ENCODE measurements around the gene CNGA3.
"Not testable (repeated sequence)": the region's sequence is repeated elsewhere in the genome, so short reads cannot be mapped to it uniquely, and the experiment has no call there.

Gene CNGA3

DNA sequence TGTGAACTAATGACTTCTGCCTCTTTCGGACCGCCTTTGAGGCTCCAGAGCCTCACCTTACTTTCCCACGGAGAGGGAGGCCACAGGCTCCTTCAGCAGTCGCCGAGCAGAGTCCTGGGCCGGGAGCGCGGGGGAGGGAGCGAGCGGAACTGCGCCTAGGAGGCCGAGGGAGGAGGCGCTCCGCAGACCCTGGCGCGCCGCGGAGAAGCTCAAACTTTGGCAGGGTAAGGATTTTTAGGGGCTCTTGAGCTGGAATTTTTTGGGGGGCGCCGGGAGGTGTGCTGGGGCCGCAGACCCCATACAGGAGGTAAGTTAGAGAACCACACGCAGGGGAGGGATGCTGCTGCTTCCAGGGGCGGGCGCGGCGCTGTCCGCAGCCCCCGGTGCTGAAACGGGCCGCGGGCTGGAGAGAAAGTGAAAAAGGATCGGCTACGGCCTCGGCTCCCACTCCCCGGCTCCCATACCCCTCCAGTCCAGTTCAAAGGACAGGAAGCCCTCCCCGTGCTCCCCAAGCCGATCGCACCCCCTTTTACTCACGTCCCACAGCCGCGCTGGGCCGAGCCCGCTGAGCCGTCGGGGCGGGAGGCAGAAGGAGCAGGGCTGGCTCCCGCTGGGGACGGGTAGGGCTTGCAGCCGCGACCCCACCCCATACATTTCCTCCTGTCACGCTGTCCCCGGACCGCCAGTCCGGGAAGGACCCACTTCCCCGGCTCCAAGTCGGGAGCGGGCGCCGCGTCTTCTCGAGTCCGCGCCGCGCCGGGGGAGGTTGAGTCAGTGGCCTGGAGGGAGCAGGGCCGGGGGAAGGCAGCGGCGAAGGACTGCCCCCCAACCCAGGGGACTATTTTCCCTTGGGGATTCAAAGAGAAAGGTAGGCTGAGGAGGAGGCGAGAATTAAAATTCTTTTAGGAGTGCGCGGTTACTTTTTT lies at the start of gene CNGA3:
CNGA3 (plus strand) TSS at position 146 of the 926 bp plus-strand sequence. CDS start 23,520 bp downstream, outside the sequence.
- Histone ChIP-seq H3K36me3 (ENCODE audit: control insufficient read depth, insufficient read depth, low read length) (no peaks in the 10 kb centered on the region), H3K4me1 (ENCODE audit: control insufficient read depth, insufficient read depth, low read length) (peaks cover 18% of the 10 kb centered on the region), H3K9ac (ENCODE audit: low read length) (no peak within 1 kb of the TSS), H3K9me3 (ENCODE audit: control insufficient read depth, insufficient read depth, low read depth, low read length) (peaks cover 5% of the 10 kb centered on the region; the same call in 1 of the 2 replicates), H3K4me3 (ENCODE audit: low read depth, low read length) (peak within 1 kb of the TSS; percentile 49), H3K27ac (ENCODE audit: low read depth, low read length) (no peak within 1 kb of the TSS), H3K27me3 (ENCODE audit: control insufficient read depth, insufficient read depth, low read length) (peaks cover 92% of the 10 kb centered on the region)

DNA sequence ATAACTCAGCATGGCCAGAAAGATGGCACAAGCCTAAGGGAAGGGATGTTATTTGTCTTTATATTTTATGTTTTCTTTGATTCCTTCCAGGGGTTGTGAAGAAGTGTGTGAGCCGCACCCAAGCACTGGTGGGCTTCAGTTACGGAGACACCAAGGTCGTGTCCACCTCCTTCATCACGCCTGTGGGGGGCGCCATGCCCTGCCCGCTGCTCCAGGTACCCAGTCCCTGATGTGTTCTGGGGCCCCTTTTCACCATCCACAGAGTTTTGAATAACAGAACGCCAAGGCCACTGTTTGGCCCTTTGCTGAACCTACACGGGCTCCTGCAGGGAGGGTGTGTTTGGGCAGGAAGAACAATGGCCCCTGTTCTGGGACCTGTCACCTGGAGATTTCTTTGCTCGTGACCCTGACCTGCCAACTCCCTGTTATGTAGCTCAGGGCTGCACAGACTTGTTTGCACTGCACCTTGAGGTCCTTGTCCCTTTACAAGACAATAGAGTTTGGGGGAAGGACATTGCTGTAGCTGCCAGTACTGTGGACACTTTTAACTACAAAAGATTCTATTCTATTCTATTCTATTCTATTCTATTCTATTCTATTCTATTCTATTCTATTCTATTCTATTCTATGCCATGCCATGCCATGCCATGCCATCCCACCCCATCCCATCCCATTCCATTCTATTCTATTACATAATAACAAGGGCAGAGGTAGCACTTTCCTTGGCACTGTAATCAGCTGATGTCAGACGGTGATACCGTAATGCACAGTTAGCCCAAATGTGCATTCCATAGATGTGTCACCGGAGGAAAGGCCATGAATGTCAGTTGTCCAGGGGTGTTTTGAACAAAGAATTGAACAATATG lies 48.2 kb upstream of the CNGA3 start:
- Histone ChIP-seq H3K4me3 (ENCODE audit: low read depth, low read length) (no peak overlapping the region), H3K9ac (ENCODE audit: low read length) (no peak overlapping the region), H3K36me3 (ENCODE audit: control insufficient read depth, insufficient read depth, low read length) (no peaks in the 10 kb centered on the region), H3K27ac (ENCODE audit: low read depth, low read length) (no peak overlapping the region), H3K4me1 (ENCODE audit: control insufficient read depth, insufficient read depth, low read length) (peaks cover 7% of the 10 kb centered on the region; the same call in 1 of the 2 replicates), H3K27me3 (ENCODE audit: control insufficient read depth, insufficient read depth, low read length) (no peaks in the 10 kb centered on the region), H3K9me3 (ENCODE audit: control insufficient read depth, insufficient read depth, low read depth, low read length) (no peaks in the 10 kb centered on the region)

DNA sequence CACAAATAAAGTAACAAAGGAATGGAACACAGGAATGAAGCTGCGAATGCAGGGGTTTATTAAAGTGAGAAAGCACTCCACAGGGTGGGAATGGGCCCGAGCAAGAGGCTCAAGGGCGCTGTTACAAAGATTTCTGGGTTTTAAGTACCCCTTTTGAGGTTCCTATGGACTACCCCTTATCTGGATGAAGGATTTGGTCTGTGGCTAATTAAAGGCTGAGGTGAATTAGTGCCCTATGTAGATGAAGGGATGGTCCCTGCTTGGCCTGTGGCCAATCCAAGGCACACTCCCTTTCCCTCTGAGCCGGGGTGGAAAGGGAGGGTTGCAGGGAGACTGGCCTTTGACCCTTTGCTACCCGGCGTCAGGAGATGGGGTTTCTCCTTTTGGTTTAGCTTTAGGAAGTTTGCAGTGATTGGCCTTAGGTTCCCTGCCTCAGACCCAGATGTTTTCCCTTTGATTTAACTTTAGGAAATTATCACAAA lies 47.5 kb upstream of the CNGA3 start:
- Histone ChIP-seq H3K4me1 (ENCODE audit: control insufficient read depth, insufficient read depth, low read length) (peaks cover 7% of the 10 kb centered on the region; the same call in 1 of the 2 replicates), H3K27ac (ENCODE audit: low read depth, low read length) (no peak overlapping the region), H3K4me3 (ENCODE audit: low read depth, low read length) (no peak overlapping the region), H3K27me3 (ENCODE audit: control insufficient read depth, insufficient read depth, low read length) (no peaks in the 10 kb centered on the region), H3K9me3 (ENCODE audit: control insufficient read depth, insufficient read depth, low read depth, low read length) (no peaks in the 10 kb centered on the region), H3K36me3 (ENCODE audit: control insufficient read depth, insufficient read depth, low read length) (no peaks in the 10 kb centered on the region), H3K9ac (ENCODE audit: low read length) (no peak overlapping the region)

DNA sequence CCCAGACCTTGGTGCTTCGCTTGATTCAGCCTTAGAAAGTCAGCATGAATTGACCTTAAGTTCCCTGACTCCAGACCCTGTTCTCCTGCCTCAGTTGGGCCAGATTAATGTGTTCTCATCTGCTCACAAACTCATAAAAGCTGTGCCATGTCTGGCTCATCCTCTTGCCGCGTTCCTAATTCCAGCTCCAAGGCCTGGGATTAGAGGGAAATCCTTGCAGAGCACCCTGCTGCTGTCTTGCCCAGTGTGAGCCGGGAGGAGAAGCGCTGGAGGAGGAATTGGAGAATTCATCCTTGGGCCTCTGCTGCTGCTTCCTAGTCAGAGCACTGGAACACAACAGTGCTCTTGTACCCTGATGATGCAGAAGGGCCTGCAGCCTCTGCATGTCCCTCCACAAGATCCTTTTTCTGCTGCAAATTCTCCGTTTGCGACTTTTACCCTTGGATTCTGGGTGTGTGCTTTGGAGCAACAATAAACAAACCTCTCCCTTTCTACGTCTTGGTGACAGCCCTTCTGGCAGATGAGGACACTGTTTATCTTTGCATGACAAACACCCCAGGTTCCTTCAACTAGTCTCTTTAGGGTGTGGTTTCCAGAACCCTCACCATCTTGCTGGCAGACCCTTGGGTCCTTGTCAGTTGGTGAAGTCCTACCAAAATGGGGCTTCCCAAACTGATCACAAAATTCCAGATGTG lies 46.9 kb upstream of the CNGA3 start:
- no peaks in the 10 kb centered on the region for H3K27me3 ChIP-seq (ENCODE audit: control insufficient read depth, insufficient read depth, low read length)
- H3K4me1 ChIP-seq (ENCODE audit: control insufficient read depth, insufficient read depth, low read length) = peaks cover 7% of the 10 kb centered on the region; the same call in 1 of the 2 replicates
- H3K36me3 ChIP-seq (ENCODE audit: control insufficient read depth, insufficient read depth, low read length) = no peaks in the 10 kb centered on the region
- H3K9me3 ChIP-seq (ENCODE audit: control insufficient read depth, insufficient read depth, low read depth, low read length) = no peaks in the 10 kb centered on the region
- H3K9ac ChIP-seq (ENCODE audit: low read length) = no peak overlapping the region
- no peak overlapping the region for H3K27ac ChIP-seq (ENCODE audit: low read depth, low read length)
- H3K4me3 ChIP-seq (ENCODE audit: low read depth, low read length) = no peak overlapping the region

DNA sequence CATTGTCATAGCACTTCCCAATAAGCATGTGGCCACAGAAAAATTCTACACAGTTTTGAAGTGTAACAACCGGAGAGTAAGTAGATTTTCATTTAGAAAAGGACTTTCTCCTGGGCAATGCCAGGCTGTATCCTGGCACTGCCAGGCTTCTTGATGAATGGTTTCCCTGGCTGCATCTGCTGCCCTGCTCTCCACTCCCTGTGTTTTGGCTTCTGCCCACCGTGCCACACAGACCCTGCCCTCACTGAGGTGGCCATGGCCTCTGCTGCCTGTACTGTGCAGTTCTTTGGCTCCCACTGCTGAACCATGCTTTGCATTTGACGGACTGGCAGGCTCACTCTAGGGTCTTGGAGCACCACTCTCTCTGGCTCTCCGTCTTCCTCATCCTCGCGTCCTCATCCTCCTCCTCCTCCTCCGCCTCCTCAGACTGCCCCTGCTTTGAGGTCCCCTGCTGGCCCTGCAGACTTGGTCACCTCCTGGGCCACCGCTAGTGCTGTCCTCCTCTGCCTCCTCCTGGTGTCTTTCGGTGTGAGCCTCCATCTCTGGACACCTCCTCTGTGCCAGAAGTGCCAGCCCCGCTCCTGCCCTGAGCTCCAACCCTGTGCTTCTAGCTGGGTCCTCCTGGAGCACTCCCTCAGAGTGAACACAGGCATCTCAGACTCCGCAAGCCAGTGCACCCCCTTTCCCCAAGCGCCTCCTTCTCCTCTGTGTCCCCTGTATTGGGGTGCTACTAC lies 45.9 kb upstream of the CNGA3 start:
- H3K9ac ChIP-seq (ENCODE audit: low read length) = no peak overlapping the region
- no peak overlapping the region for H3K4me3 ChIP-seq (ENCODE audit: low read depth, low read length)
- H3K27ac ChIP-seq (ENCODE audit: low read depth, low read length) = no peak overlapping the region
- H3K27me3 ChIP-seq (ENCODE audit: control insufficient read depth, insufficient read depth, low read length) = no peaks in the 10 kb centered on the region
- no peaks in the 10 kb centered on the region for H3K9me3 ChIP-seq (ENCODE audit: control insufficient read depth, insufficient read depth, low read depth, low read length)
- H3K36me3 ChIP-seq (ENCODE audit: control insufficient read depth, insufficient read depth, low read length) = no peaks in the 10 kb centered on the region
- peaks cover 7% of the 10 kb centered on the region; the same call in 1 of the 2 replicates for H3K4me1 ChIP-seq (ENCODE audit: control insufficient read depth, insufficient read depth, low read length)

DNA sequence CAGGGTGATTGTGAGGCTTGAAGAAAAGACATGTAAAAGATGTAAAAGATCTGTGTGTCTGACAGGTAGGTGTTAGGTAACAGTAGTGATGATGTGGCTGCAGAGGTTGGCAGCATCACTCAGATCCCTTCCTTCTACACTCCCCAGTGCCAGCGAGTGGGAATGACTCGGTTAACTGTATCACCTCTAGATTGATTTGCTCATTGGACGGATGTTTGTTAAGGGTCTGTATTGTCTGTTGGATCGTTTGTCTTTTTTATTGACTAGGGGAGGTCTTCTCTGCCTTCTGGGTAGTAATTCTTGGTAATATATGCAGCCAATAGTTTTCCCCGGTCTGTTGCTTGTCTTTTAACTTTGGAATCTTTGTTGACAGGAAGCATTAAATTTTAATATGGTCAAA lies 44.8 kb upstream of the CNGA3 start:
- Histone ChIP-seq H3K9me3 (ENCODE audit: control insufficient read depth, insufficient read depth, low read depth, low read length) (no peaks in the 10 kb centered on the region), H3K9ac (ENCODE audit: low read length) (no peak overlapping the region), H3K4me3 (ENCODE audit: low read depth, low read length) (no peak overlapping the region), H3K27ac (ENCODE audit: low read depth, low read length) (no peak overlapping the region), H3K27me3 (ENCODE audit: control insufficient read depth, insufficient read depth, low read length) (no peaks in the 10 kb centered on the region), H3K4me1 (ENCODE audit: control insufficient read depth, insufficient read depth, low read length) (peaks cover 7% of the 10 kb centered on the region; the same call in 1 of the 2 replicates), H3K36me3 (ENCODE audit: control insufficient read depth, insufficient read depth, low read length) (no peaks in the 10 kb centered on the region)

DNA sequence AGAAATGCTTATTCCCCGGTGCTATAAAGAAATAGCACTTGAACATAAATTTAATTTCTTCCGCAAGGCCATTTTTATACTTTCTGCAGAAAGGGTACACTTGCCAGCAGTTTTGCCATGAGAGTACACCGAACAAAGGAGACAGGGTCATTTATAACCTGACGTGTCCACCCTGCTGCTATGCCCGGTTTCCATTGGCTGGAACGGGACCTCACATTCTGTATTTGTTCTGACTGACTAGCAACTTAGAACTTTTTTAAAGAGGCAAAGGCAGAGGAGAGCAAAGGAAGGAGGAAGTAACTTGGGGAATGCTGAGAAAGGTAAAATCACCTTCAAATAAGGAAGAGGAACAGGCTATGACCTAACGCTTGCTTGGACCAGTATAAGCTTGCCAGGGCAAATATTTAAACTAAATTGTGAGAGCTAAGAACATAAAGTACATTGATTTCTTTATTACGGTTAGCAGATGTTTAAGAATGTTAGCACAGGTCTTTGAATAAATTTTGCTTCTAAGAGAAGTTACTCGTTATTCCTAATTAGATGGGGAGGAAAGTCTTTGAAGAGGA lies 39.0 kb upstream of the CNGA3 start:
- not testable (repeated sequence) for H3K4me3 ChIP-seq (ENCODE audit: low read depth, low read length); H3K36me3 ChIP-seq (ENCODE audit: control insufficient read depth, insufficient read depth, low read length); H3K9me3 ChIP-seq (ENCODE audit: control insufficient read depth, insufficient read depth, low read depth, low read length); H3K9ac ChIP-seq (ENCODE audit: low read length); H3K4me1 ChIP-seq (ENCODE audit: control insufficient read depth, insufficient read depth, low read length); H3K27me3 ChIP-seq (ENCODE audit: control insufficient read depth, insufficient read depth, low read length); H3K27ac ChIP-seq (ENCODE audit: low read depth, low read length)

DNA sequence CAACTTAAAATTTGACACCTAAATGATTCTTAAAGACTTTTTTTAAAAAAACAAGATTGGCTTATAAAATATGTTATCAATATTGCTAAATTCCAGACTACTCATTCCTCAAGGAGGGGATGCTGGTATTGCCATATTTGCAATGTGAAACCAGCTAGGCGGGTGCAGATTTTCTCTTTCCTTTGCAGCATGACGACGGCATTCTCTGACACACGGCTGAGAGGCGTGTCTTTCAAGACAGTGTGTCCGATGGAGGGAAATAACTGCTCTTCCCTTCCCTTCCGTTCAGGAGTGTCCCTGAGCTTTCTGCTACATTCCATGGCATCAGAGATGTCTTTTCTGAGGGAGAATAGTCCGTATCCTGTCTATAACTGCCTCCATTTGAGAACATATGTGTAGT lies 38.2 kb upstream of the CNGA3 start:
- H3K4me1 ChIP-seq (ENCODE audit: control insufficient read depth, insufficient read depth, low read length) = 0 out of 2 replicates have a peak, but pooled peaks cover under 1% of the 10 kb centered on the region
- H3K27me3 ChIP-seq (ENCODE audit: control insufficient read depth, insufficient read depth, low read length) = no peaks in the 10 kb centered on the region
- no peak overlapping the region for H3K27ac ChIP-seq (ENCODE audit: low read depth, low read length)
- no peak overlapping the region for H3K9ac ChIP-seq (ENCODE audit: low read length)
- H3K9me3 ChIP-seq (ENCODE audit: control insufficient read depth, insufficient read depth, low read depth, low read length) = no peaks in the 10 kb centered on the region
- H3K4me3 ChIP-seq (ENCODE audit: low read depth, low read length) = no peak overlapping the region
- no peaks in the 10 kb centered on the region for H3K36me3 ChIP-seq (ENCODE audit: control insufficient read depth, insufficient read depth, low read length)

DNA sequence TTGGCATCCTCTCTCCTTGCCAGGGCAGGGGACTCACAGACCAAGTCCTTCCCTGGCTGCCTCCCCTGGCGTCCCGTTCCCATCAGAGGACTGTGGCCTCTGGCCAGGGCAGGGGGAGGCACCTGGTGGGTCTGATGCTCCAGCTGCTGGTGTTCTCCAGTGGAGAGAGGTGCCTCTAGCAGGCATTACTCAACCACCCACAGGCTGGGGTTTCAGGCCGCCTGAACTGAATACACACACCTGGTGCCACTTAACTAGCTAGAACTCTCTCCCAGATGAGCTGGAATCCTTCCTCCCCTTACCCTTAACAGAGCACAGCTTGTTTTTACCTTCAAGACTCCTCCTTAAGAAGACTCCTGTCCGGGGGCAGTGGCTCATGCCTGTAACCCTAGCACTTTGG lies 37.7 kb upstream of the CNGA3 start:
- no peak overlapping the region for H3K27ac ChIP-seq (ENCODE audit: low read depth, low read length)
- no peak overlapping the region for H3K9ac ChIP-seq (ENCODE audit: low read length)
- no peak overlapping the region for H3K4me3 ChIP-seq (ENCODE audit: low read depth, low read length)
- H3K4me1 ChIP-seq (ENCODE audit: control insufficient read depth, insufficient read depth, low read length) = 0 out of 2 replicates have a peak, but pooled peaks cover 6% of the 10 kb centered on the region
- H3K36me3 ChIP-seq (ENCODE audit: control insufficient read depth, insufficient read depth, low read length) = no peaks in the 10 kb centered on the region
- no peaks in the 10 kb centered on the region for H3K27me3 ChIP-seq (ENCODE audit: control insufficient read depth, insufficient read depth, low read length)
- no peaks in the 10 kb centered on the region for H3K9me3 ChIP-seq (ENCODE audit: control insufficient read depth, insufficient read depth, low read depth, low read length)

DNA sequence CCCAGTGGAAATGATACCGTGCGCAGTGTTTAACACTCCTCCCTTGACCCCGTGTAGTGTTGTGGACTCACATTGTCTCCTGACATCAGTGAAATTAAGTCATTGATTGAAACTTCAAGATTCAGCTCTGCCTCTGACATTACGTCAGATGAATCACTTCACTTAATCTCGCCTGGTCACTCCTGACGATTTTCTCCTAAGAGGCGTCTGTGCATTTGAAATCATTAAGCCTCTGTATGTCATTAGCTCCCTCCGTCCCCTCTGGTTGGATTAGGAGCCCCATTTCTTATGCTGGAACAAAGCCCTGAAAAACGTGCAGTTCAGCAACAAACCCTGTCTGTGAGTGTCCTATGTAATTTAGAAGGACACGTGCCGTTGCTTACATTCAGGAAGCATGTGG lies 36.7 kb upstream of the CNGA3 start:
- Histone ChIP-seq H3K27ac (ENCODE audit: low read depth, low read length) (no peak overlapping the region), H3K27me3 (ENCODE audit: control insufficient read depth, insufficient read depth, low read length) (no peaks in the 10 kb centered on the region), H3K4me1 (ENCODE audit: control insufficient read depth, insufficient read depth, low read length) (0 out of 2 replicates have a peak, but pooled peaks cover 6% of the 10 kb centered on the region), H3K4me3 (ENCODE audit: low read depth, low read length) (no peak overlapping the region), H3K9ac (ENCODE audit: low read length) (no peak overlapping the region), H3K36me3 (ENCODE audit: control insufficient read depth, insufficient read depth, low read length) (no peaks in the 10 kb centered on the region), H3K9me3 (ENCODE audit: control insufficient read depth, insufficient read depth, low read depth, low read length) (no peaks in the 10 kb centered on the region)

Data from HUES6 (cell line).